Measurements from ENCODE around the gene GFAP.

The GFAP gene

GRCh38 chr17:44887971-44888954, 27.0 kb downstream of the GFAP start:
- H3K9ac ChIP-seq (ENCODE audit: low read length), result no peak overlapping the region
- peaks cover 49% of the 10 kb centered on the region for H3K36me3 ChIP-seq (ENCODE audit: insufficient read depth, low read length)
- H4K20me1 ChIP-seq (ENCODE audit: insufficient read depth, low read length), result no peaks in the 10 kb centered on the region
- TF ChIP-seq EZH2 (IDR thresholded peaks at IDR 0.05; ENCODE audit: borderline replicate concordance, low read length), result no peak
- TF ChIP-seq CTCF (IDR thresholded peaks at IDR 0.05; ENCODE audit: low read length), result no peak
- H3K9me3 ChIP-seq (ENCODE audit: low read length), result no peaks in the 10 kb centered on the region
- no peaks in the 10 kb centered on the region for H3K9me2 ChIP-seq (ENCODE audit: low read depth, low read length)
- H3K27ac ChIP-seq (ENCODE audit: low read depth, low read length, poor library complexity, severe bottlenecking), result no peak overlapping the region
- no peaks in the 10 kb centered on the region for H3F3A ChIP-seq (ENCODE audit: insufficient read depth, low read length)
- peaks cover 4% of the 10 kb centered on the region; the same call in 1 of the 2 replicates for H3K79me2 ChIP-seq (ENCODE audit: insufficient read depth, low read length)
- no peaks in the 10 kb centered on the region for H3K27me3 ChIP-seq (ENCODE audit: insufficient read depth, low read length)
- H2AFZ ChIP-seq (ENCODE audit: low read length), result no peak overlapping the region
- H3K4me3 ChIP-seq (ENCODE audit: low read depth, low read length, poor library complexity, severe bottlenecking), result no peak overlapping the region
- peaks cover 7% of the 10 kb centered on the region for H3K4me1 ChIP-seq (ENCODE audit: insufficient read depth, low read length, severe bottlenecking)
- H3K4me2 ChIP-seq (ENCODE audit: low read length), result no peak overlapping the region

- Histone ChIP-seq H2AFZ (ENCODE audit: low read length) (no peak overlapping the region), H3K4me2 (ENCODE audit: low read length) (no peak overlapping the region), H3K36me3 (ENCODE audit: insufficient read depth, low read length) (peaks cover 50% of the 10 kb centered on the region), H4K20me1 (ENCODE audit: insufficient read depth, low read length) (no peaks in the 10 kb centered on the region), H3K9ac (ENCODE audit: low read length) (no peak overlapping the region), H3K79me2 (ENCODE audit: insufficient read depth, low read length) (peaks cover under 1% of the 10 kb centered on the region; the same call in 1 of the 2 replicates), H3K27me3 (ENCODE audit: insufficient read depth, low read length) (no peaks in the 10 kb centered on the region), H3K9me3 (ENCODE audit: low read length) (no peaks in the 10 kb centered on the region), H3F3A (ENCODE audit: insufficient read depth, low read length) (no peaks in the 10 kb centered on the region), H3K4me1 (ENCODE audit: insufficient read depth, low read length, severe bottlenecking) (peaks cover 7% of the 10 kb centered on the region), H3K4me3 (ENCODE audit: low read depth, low read length, poor library complexity, severe bottlenecking) (no peak overlapping the region), H3K27ac (ENCODE audit: low read depth, low read length, poor library complexity, severe bottlenecking) (no peak overlapping the region), H3K9me2 (ENCODE audit: low read depth, low read length) (no peaks in the 10 kb centered on the region)
- no peak for TF ChIP-seq CTCF (IDR thresholded peaks at IDR 0.05; ENCODE audit: low read length)
- TF ChIP-seq EZH2 (IDR thresholded peaks at IDR 0.05; ENCODE audit: borderline replicate concordance, low read length), result no peak
These were observed 28.3 kb downstream of the GFAP start for GRCh38 chr17:44887016-44887415.

GRCh38 chr17:44884941-44885340, 30.4 kb downstream of the GFAP start:
- no peaks in the 10 kb centered on the region for H4K20me1 ChIP-seq (ENCODE audit: insufficient read depth, low read length)
- H3K27me3 ChIP-seq (ENCODE audit: insufficient read depth, low read length), result no peaks in the 10 kb centered on the region
- no peak overlapping the region for H3K4me2 ChIP-seq (ENCODE audit: low read length)
- H3K4me1 ChIP-seq (ENCODE audit: insufficient read depth, low read length, severe bottlenecking), result peaks cover 7% of the 10 kb centered on the region
- TF ChIP-seq EZH2 (IDR thresholded peaks at IDR 0.05; ENCODE audit: borderline replicate concordance, low read length) (no peak), CTCF (IDR thresholded peaks at IDR 0.05; ENCODE audit: low read length) (no peak)
- no peaks in the 10 kb centered on the region for H3F3A ChIP-seq (ENCODE audit: insufficient read depth, low read length)
- H3K4me3 ChIP-seq (ENCODE audit: low read depth, low read length, poor library complexity, severe bottlenecking), result no peak overlapping the region
- no peak overlapping the region for H3K9ac ChIP-seq (ENCODE audit: low read length)
- H3K27ac ChIP-seq (ENCODE audit: low read depth, low read length, poor library complexity, severe bottlenecking), result no peak overlapping the region
- H3K36me3 ChIP-seq (ENCODE audit: insufficient read depth, low read length), result peaks cover 65% of the 10 kb centered on the region
- no peaks in the 10 kb centered on the region; the same call in 1 of the 2 replicates for H3K79me2 ChIP-seq (ENCODE audit: insufficient read depth, low read length)
- H3K9me3 ChIP-seq (ENCODE audit: low read length), result no peaks in the 10 kb centered on the region
- H3K9me2 ChIP-seq (ENCODE audit: low read depth, low read length), result no peaks in the 10 kb centered on the region
- no peak overlapping the region for H2AFZ ChIP-seq (ENCODE audit: low read length)
